UCSD-AML1 (cell line): ENCODE measurements around the gene RPS21.

Source experiments
- DNase-seq: peaks from one replicate; lab custom pipeline; 2025; ENCODE audit not compliant: unreplicated experiment; lab: John Stamatoyannopoulos, UW

Gene RPS21

DNA sequence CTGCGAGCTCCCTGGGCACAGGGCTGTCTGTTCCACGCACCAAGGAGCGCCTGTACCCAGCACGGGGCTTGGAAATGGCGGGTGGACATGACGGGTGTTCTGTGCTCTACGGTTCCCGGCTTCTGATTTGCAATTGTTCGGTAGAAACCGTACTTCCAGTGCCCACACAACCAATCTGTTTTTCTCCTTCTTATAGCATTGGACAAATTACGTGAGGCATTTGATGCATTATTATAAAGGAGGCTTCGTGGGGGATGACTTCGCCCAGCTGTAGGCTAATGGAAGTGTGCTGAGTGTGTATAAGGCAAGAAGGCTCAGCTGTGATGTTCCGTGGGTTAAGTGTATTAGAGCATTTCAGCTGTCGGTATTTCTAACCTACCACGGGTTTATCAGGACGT is 9.8 kb upstream of the RPS21 start:
- DNase-seq, result no peak

DNA sequence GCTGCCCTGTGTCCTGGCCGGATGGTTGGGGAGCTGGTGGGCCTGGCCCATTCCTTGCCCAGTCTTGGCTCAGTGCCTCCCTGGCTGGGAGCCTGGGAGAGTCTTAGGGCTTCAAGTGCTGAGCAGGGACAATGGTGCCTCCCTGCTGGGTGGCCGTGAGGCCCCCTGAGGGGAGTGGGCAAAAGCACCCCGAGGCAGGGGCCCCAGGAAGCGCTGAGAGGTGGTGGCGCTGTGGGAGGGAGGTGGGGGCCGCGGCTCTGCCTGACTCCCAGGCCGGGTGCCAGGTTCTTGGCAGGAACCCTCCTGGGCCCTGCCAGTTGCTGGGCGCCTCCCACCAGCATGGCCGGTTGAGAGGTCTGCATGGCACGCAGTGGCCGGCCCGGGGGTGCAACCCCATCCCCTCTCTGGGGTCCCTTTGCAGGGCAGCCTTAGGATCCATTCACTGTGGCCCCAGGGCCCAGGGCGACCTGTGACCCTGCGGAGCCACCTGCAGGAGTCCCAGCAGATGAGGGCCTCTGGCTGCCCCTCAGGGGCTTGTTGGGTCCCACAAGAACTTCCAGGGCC is 9.2 kb upstream of the RPS21 start:
- no peak for DNase-seq

DNA sequence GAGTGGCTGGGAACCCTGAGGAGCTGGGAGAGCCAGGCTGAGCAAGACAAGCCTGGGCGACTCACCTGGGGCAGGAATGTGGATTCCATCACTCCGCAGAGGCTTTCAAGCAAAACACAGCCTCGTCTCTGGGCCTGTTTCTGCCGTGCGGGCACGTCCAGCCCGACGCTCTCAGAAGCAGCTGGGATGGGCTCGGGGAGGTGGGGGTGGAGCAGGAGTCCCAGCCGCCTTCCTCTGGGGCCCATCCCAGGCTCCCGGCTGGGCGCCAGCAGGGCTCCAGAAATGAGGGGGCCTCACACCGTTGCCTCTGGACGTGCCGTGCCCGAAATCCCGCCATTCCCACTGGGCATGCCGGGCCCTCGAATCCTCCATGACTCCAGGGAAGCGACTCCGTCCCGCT is 8.7 kb upstream of the RPS21 start:
- DNase-seq, result no peak

DNA sequence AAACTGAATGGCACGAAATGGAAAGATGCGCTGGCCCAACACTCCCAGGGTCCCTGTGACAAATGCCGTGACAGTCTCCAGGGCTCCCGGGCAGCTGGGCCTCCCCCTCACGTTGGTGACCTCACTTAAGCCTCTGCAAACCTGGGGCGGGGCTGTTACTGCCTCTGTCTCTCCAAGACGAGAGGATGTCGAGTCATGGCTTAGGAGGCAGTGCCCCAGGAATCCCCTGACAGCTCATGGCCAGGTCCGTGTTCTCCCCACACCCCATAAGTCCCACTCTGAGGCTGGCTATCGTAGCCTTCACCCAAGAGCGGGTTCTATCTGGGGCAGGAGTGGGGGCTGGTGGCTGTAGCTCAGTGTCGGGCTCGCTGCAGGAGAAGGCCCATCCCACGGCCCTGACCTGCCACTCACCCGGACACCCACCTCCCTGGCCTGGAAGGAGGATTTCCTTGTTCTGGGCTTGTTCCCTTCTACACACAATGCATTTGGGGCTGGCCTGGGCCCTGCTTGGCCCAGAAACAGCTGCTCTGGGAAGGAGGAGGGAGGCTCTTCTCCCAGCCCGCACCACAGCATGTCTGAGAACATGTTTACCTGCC is 5.6 kb upstream of the RPS21 start:
- peak; percentile 25 for DNase-seq

GRCh38 chr20:62381842-62382241 is 5.1 kb upstream of the RPS21 start:
- no peak for DNase-seq

GRCh38 chr20:62382306-62383198 is 4.4 kb upstream of the RPS21 start:
- peak; percentile 76 for DNase-seq

GRCh38 chr20:62387219-62387913 is 463 bp downstream of the RPS21 start:
- DNase-seq, result no peak

GRCh38 chr20:62387933-62388635 is 1.2 kb downstream of the RPS21 start:
- no peak for DNase-seq

DNA sequence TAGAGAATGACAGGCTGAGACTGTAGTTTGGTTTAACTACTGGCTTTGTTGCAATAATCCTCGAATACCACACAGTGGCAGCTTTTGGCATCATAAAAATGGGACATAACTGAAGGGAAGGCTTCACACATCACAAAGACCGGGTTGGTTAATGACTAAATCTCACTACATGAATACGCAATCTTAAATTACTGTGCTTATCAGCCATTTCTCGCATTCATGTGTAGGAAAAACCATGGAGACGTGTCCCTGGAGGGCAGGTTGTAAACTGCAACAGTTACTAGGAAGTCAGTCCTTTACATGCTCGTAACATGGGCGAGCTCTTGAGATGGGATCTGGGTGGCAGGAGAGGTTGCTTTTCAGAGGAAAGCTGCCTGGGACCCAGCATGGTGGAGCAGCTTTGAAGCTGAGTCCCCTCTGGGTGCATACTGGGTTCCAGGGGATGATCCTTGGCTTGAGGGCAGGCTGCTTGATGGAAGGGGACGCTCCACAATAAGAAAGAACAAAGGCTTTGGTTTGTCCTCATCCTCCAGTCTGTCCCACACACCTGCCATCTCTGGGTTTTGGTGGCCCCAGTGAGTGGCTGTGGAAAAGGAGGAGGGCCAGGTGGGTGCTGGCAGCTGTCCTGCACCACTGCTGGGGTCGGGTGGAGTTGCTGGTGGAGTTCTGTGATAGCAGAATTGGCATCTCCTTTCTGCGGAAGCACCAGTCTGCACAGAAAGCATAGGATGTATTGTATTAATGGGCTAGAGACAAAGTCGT is 2.1 kb downstream of the RPS21 start:
- DNase-seq, result no peak

DNA sequence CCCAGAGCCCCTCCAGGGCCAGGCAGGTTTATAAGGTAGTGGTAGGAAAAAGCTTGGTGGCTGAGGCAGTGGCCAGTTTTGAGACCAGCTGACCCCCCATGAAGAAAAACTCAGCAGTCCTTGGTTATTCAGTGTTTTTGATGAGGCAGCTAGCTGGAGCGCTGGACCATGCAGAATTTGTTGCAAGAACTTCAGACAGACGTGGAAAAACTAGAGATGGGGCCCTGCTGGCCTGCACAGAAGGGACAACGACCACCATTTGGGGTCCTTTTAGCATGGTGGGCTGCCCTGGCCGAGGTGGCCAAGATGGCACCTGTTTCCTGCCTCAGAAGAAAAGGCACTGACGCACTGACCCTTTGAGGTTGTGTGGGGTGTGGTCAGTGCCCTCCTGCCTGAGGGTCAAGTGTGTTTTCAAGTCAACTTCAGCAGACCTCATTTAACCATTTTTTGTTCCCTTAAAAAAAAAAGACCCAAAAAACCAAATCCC is 2.7 kb downstream of the RPS21 start:
- DNase-seq, result no peak

DNA sequence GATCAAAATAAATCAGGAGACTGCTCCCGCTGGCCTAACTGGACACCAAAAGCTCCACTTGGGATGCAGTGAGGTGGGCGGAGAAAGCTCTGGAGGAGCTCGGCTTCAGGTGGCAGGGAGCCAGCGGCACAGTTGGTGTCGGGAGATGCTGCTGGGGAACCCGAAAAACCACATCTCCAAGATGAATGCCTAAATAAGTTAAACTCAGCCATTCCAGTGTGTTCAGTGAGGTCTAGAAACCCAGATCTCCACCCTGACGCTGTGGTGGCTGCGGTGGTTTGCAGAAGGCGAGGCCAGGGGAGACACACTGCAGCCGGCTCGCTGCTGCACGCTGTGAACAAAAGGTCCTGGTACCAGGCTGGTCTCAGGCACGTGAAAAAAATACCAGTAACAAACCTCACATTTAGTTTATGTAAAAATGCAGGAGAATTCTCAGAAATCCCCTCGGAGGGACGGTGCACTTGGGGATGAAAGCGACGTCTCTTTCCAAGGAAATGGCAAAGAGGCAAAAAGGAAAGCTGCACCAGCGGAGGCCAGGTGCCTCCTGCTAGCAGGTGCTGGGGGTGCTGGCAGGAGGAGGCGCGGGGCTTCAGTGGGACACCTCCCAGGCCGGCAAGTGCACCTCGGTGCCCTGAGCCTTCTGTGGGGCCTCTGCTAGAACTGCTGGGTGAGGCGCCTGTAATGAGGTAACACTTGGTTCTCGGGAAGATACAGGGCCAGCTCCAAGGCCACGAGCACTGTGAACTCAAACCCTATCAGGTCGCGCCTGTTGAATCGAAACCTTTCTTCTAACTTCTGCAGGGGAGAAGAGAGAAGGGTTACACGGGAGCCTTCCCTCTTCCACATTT is 3.6 kb downstream of the RPS21 start:
- DNase-seq, result no peak

DNA sequence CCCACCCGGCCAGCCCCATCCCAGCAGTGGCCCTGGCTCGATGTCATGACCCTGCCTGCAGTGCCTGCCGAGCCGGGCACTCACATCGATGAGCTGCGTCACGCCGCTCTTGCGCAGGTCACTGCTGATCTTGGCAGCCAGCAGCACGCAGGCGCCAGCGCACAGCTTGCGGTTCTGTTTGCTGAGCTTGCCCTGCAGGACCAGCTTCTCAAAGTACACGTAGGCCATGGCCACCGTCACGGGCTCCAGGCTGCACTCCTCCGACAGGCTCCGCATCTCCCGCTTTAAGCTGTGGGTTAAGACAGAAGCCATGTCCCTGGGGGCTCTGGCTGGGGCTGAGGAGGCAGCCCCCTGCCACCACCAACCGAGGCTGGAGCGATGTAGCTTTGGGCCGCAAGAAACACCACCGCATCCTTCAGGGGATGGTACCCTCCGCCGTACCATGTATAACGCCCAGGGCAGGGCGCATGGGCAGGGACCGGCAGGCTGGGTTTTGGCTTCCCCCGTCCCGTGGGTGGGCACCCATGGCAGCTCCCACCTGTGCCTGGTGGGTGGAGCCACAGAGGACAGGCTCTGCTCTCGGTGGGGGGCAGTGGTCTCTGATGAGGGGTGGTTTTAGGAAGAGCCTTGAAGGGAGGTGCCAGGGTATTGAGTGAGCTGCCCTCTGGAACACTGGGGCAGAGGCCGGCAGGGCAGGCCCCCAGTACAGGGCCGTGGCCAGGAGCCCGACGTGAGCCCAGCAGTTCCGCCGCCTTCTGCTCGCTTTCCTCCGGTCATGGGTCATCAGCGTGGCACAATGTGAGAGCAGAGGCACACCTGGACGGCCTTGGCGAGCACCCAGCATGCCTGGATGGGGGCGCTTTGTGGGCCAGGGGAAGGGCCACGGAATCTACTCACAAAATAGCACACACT is 4.5 kb downstream of the RPS21 start:
- DNase-seq, result no peak

DNA sequence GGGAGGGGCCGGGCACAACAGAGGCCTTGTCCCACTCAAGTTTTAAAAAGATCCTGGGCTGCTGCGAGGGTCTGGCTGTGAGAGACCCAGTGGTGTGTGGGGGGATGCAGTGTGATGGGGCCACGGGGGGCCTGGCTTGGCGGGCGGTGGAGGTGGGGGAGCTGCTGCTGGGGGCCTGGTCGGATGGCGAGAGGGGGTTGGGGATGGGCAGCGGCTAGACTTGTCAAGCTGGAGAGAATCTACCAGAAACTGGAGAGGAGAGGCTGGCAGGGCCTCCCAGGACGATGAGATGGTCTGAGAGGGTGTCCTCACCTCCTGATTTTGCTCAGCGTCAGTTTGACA is 5.1 kb downstream of the RPS21 start:
- no peak for DNase-seq

GRCh38 chr20:62392621-62393334 is 5.9 kb downstream of the RPS21 start:
- DNase-seq, result no peak

- DNase-seq, result no peak
These were observed 6.4 kb downstream of the RPS21 start for GRCh38 chr20:62393335-62393665.

DNA sequence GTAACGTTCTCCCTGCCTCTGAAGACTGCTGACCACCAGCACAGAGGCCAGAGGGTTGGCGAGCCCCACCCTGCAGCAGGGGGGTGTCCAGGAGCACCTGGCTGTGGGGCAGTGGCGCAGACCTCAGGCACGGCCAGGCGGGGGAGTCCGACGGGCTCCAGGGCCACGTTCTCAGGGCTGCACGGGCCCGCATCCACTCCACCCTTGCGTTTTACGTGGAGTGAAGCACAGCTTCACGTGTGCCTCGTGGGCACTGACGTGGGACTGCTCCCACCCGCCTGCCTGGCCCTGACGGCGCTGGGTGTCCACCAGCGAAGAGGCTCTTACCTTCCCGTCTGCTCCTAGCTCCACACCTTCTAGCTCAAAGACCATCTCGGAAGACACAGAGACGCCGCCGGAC is 6.9 kb downstream of the RPS21 start:
- no peak for DNase-seq

DNA sequence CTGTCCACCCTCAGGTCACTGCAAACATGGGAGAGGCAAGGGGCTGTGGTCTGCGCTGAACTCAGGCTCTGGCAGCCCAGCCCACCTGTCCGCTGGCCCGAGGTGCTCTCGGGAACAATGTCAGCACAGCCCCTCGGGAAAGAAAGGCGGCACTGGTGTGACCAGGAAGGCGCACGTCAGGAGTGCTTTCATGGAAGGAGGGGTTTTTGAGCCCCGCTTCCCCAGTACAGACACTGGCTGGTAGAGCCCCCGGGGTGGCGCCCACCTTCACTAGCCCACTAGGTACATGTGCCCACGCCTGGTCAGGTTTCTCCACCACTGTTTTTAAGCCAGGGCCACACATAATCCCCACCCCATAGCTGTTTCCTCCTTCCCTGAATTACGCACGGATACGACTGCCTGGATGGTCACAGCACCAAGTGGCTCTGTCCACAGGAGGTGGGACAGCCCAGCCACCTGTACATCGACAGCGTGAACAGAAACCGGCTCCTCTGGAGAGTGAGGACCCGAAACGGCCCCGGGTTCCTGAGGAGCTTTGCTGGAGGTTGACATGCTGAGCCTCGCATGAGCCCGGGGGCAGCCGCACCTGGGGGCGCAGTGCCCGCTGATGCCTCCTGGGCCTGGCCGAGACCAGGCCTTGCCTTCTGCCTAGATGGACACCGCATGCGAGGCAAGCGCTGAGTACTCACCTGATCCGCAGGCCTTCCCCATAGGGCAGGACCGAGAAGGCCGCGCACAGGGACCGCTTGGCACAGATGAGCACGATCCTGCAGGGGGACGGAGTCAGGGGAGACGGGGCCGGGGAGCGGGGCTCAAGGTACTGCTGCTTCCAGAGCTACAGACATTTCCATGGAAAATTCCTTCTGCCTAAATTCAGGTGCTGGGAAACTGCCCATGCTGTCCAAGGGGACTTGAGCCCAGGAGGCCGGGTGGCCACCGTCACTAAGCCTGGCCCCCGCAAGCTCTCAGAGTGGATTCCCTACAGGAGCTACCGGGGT is 7.6 kb downstream of the RPS21 start:
- no peak for DNase-seq
